NCI-H526 treated with DMSO at 0.1 percent for 48 hours (cell line): ENCODE results near the gene FMNL3.

ENCODE experiments used
- DNase-seq: peaks from one replicate; lab custom pipeline; 2025; lab: John Stamatoyannopoulos, UW

FMNL3 gene

GRCh38 chr12:49673446-49674317, 33.5 kb downstream of the FMNL3 start:
- DNase-seq: no peak

GRCh38 chr12:49672301-49673217, 34.6 kb downstream of the FMNL3 start:
- no peak for DNase-seq

DNA sequence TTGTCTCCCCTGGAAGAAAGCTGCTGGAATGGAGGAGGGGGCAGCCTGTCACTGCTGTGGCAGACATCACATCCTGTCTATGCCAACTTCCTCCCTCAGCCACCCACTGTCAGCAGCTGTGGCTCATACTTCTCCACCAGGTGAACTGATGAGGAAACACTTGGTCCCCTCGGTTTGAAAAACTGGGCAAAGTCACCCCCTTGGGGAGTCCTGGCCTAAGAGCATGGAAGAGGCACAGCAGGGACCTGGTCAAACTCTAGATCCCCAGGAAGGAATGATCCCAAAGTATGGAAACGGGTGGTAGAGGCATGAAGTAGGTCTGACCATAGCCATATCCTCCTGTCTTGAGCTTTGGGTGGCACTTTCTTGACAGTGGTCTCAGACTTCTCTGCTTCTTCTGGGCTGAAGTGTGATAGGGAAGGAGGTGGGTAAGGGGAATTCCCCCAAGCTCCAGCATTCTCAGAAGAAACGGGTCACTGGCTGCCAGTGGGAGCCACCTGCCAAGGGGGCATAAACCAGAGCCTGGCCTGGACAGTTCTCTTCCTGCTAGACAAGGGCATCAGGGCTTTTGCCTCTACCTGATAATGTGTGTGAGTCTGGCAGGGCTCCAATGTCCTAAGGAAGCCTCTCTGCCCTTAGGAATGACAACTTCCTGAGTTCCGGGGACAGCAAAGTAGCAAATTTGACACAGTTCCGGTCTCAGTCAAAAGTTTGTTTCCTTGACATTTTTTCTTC, 36.0 kb downstream of the FMNL3 start:
- DNase-seq: no peak

DNA sequence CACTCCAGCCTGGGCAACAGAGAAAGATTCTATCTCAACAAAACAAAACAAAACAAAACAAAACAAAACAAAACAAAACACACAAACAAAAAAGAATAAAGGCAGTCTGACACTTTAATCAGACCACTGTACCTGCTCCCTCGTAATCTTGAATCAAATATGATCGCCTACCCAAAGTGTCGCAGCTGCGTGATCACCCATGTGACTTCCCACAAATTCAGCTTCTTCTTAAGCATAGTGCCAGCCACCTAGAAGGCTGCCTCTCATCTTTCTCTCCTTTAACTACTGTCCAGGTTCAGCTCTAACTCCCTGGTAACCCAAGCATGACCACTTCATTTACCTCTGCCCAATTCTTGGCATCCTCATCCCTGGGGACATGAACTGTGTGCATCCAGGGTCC, 37.4 kb downstream of the FMNL3 start:
- no peak for DNase-seq

DNA sequence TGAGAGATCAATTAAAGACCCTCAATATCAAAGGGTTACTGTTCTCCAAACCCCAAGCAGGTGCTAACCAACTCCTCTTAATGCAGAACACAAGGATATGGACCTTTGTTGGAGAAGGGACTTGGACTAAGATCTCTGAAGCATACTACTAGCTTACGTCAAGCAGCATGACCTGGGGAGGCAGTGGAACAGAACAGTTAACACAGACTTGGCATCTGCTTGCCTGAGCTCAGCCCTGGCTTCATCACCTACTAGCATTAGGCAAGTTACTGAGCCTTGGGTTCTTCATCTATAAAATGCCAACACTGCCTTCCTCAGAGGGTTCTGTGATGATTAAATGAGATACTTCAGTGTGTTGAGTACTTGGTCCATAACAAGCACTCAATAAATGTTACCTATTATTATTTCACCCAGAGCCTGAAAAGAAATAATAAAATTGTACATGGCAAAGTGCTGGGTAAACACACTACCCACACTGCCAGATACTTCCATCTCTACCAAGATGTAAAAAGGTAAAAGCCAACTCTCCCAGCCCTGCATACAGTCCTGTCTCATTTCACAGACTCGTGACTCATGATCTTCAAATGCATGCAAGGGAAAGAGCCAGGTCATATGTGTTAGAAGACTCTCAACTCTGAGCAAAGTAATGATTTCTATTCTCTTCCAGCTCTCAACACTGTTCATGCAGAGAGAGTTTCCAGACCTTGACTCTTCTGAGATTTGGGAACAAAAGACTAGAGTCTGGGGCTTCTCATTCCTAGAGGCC, 39.7 kb downstream of the FMNL3 start:
- no peak for DNase-seq

- DNase-seq: no peak
These were observed 41.0 kb downstream of the FMNL3 start for GRCh38 chr12:49666176-49666575.

- DNase-seq: no peak
These were observed 41.8 kb downstream of the FMNL3 start for GRCh38 chr12:49665384-49665783.

DNA sequence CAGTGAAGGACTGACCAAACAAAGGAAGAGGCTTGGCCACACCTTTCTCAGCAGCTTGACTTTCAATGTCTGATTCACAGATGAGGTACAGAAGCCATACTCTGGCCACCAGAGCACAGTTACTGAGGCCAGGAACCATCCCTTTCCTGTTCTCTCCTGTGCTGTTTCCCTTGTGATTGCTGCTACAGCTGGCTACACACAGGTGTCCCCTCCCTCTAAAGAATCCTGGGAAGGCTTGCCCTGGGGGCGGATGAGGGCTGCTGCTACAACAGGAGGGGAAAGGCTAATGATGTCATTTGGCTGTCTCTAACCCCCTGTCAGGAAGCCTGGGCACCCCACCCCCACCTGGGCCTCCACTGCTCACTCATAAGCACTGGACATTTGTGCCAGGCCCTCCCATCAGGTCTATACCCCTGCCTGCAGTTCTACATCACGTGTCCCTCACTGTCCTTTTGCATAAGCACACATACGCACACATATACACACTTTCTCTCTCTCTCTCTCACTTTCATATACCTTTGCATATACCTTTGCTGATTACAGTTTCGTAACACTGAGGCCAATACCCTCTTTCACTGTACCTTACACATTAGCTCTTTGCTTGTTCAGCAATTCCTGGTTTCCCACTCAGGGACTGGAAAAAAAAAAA, 42.5 kb downstream of the FMNL3 start:
- peak; percentile 48 for DNase-seq

GRCh38 chr12:49664167-49664566, 43.0 kb downstream of the FMNL3 start:
- DNase-seq: no peak

- DNase-seq: no peak
These were observed 44.0 kb downstream of the FMNL3 start for GRCh38 chr12:49662998-49663843.

- no peak for DNase-seq
These were observed 45.5 kb downstream of the FMNL3 start for GRCh38 chr12:49661746-49662145.

DNA sequence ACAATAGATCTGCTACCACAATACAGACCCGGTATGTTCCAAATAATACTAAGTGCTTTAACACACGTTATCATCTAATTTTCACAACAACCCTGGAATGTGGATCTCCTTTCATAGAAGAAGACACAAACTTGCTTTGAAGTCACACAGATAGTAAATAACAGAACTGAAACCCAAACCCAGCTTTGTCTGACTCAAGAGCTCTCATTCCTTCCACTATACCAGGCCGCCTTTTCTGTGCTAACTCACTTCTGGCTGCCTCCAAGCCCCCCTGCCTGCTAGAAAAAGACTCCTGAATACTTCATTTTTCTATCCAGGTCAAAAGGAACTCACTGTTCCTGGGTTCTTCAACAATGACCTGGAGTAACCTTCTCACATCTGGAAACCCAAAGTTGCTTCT, 46.0 kb downstream of the FMNL3 start:
- no peak for DNase-seq

GRCh38 chr12:49659753-49660152, 47.5 kb downstream of the FMNL3 start:
- no peak for DNase-seq

- DNase-seq: no peak
These were observed 48.9 kb downstream of the FMNL3 start for GRCh38 chr12:49658276-49658675.

DNA sequence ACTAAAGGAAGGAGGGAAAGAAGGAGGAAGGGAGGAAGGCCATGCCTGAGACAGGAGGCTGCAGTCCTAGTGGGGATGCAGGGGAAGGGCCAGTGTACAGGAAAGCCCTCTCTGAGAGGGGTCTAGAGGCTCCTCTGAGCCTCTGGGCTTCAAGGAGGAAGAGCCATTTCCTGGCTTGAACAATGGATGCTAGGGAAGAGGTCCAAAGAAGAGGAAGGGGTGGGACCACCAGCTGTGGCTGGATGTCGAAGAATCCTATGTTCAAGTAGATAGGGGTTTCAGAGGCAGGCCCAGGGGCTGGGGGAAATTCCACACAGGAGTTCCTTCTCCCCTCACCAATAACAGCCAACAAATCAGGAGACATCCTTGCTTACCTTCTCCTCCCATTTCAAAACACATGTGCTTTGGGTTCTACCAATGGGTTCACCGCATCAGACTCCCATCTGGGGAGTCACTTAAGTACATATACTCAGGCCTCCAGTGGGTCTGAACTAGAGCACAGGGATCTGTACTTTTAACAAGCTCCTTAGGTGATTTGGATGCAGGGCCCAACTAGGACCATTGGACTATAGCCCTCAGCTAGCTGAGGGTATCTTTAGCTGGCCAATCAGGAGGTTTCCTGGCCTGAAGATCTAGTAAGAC, 51.5 kb downstream of the FMNL3 start:
- no peak for DNase-seq

GRCh38 chr12:49654715-49655114, 52.5 kb downstream of the FMNL3 start:
- no peak for DNase-seq

DNA sequence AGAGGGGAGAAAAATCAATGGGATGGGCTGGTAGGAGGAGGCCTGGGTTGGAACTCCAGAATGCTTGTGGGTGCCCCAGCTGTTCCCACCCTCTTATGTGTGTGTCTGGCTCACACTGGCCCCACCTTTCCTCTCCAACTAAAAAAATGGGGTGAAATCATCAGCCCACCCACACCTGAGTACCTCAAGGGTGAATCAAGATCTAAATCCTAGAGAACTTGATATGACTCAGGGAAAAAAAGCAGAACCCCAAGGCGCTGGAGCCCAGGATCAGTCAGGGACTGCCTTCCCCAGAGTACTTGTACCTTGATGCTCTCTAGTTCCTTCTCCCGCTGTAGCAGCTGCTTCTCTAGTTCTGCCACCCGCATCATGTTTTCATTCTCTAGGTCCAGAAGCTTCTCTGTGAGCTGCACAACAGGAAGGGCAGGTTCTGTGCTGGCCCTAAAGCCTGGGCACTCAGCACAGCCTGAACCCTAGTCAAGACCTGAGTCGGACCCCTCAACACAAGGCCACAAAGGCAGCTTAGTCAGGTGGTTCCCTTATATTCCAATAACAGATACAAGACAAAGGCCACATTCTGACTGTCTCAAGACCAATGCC, 54.2 kb downstream of the FMNL3 start:
- DNase-seq: no peak

DNA sequence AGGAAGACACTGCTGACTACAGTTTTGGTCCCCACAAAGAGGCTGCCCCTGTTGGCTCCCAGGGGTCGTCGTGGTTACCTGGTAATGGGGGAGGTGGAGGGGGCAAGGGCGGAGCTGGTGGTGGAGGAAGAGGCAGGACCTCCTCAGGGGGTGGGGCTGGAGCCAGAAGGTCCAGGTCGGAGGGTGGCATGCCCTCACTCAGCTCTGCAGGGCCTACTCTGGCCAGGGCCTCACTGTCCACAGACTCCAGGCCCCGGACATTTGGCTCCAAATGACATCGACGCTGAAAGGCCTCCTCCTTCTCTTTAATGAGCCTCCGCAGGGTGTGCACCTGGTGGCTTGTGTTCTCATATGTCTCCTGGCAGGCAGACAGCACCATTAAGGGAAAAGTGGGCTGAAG, 55.4 kb downstream of the FMNL3 start:
- DNase-seq: no peak

DNA sequence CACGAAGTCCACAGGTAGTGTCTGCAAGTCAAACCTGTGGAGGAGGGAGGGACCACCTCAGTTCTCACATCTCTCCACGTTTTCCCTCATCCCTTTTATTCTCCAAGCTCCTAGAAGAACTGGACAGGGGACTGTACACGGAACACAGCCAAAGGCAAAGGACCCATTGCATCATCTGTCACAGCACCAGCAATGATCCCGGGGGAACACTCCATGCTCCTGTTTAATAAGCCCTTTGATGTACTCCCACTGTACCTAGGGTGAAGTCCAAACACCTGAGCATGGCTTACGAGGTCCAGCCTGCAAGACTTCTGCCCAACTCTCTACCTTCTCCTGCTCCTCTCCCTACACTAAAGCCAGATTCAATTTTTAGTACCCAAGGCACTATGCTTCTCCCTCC, 57.3 kb downstream of the FMNL3 start:
- DNase-seq: no peak
